ENCODE measurements around the gene ZFP28. TPM values are rescaled to one million over a fixed set of nuclear protein-coding genes. Genes with fewer than 3 reads are reported as not detected.

The ZFP28 gene
- 7.8 and 13.4 TPM in 2 replicates for total RNA-seq

GRCh38 chr19:56538761-56539263 is at the start of gene ZFP28:
Gene ZFP28, plus strand, starts transcription at chr19:56538948. Its CDS starts 71 bp downstream, at chr19:56539019.

GRCh38 chr19:56507446-56508289 is 31.1 kb upstream of the ZFP28 start, which contains the start of gene ZNF471:
Gene ZNF471, plus strand, starts transcription at chr19:56507855. Its CDS starts 3,717 bp downstream, at chr19:56511572.

GRCh38 chr19:56567274-56568120 is 28.7 kb downstream of the ZFP28 start, which contains the start of gene ZNF470:
Gene ZNF470, plus strand, starts transcription at chr19:56567468. Its CDS starts 2,844 bp downstream, at chr19:56570312.

GRCh38 chr19:56594783-56595547 is 56.2 kb downstream of the ZFP28 start, which contains the start of gene ZNF71:
Gene ZNF71, plus strand, starts transcription at chr19:56595302. Its CDS starts 6,257 bp downstream, at chr19:56601559.

Other genes starting within 250 kb of the ZFP28 start
- gene ZSCAN5A, start 224.1 kb upstream of the ZFP28 start, total RNA-seq: 11.0 and 11.3 TPM in 2 replicates
- 1.6 and 3.2 TPM in 2 replicates for gene ZNF582, start 145.4 kb upstream of the ZFP28 start, total RNA-seq
- gene ZNF583, start 134.6 kb upstream of the ZFP28 start, total RNA-seq: 2.7 and 2.8 TPM in 2 replicates
- gene ZNF667, start 61.6 kb upstream of the ZFP28 start, total RNA-seq: 5.0 and 5.2 TPM in 2 replicates
- gene ZNF471, start 31.1 kb upstream of the ZFP28 start, total RNA-seq: 3.2 and 3.6 TPM in 2 replicates
- 4.9 and 5.4 TPM in 2 replicates for gene ZNF470, start 28.5 kb downstream of the ZFP28 start, total RNA-seq
- gene ZNF71, start 56.4 kb downstream of the ZFP28 start, total RNA-seq: 4.0 and 9.4 TPM in 2 replicates
- not detected in 2 replicates for gene SMIM17, start 104.2 kb downstream of the ZFP28 start, total RNA-seq
- 0.49 and 0.54 TPM in 2 replicates for gene ZNF835, start 132.8 kb downstream of the ZFP28 start, total RNA-seq

Data from cardiac atrium fibroblast (primary cell).